ENCODE measurements around the gene RNF208. TPM values are rescaled to one million over a fixed set of nuclear protein-coding genes. Genes with fewer than 3 reads are reported as not detected.
"Not testable (repeated sequence)": the region's sequence is repeated elsewhere in the genome, so short reads cannot be mapped to it uniquely, and the experiment has no call there.

Gene RNF208
- total RNA-seq, 4 donors from 2014 or later = 3.7 to 10.2 (median 5.5) TPM

DNA sequence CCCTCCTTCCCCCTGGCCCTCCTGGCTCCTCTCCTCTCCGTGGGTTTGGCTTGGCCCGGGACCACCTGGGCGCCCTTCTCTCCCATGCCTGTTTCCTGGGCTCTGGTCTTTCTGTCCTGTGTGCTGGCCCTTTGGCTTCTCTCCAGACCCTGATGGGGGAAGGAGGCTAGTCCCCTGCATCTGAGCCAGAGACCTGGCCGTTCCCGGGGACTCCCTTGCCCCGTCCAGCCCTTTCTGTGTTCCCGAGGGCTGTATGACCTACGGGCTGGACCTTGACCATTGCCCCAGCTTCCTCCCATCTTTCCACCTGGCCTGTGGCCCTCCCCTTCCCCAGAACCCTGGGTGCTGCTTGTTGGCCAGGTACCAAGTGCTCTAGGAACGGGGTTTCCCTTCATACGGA, 41.5 kb upstream of the RNF208 start:
- intact Hi-C loops (cut with DNase I; ENCODE audit: low total_unique reads) = no loop called here
- TF ChIP-seq POLR2A (IDR thresholded peaks at IDR 0.05) = no peak
- TF ChIP-seq, protein P1, sequence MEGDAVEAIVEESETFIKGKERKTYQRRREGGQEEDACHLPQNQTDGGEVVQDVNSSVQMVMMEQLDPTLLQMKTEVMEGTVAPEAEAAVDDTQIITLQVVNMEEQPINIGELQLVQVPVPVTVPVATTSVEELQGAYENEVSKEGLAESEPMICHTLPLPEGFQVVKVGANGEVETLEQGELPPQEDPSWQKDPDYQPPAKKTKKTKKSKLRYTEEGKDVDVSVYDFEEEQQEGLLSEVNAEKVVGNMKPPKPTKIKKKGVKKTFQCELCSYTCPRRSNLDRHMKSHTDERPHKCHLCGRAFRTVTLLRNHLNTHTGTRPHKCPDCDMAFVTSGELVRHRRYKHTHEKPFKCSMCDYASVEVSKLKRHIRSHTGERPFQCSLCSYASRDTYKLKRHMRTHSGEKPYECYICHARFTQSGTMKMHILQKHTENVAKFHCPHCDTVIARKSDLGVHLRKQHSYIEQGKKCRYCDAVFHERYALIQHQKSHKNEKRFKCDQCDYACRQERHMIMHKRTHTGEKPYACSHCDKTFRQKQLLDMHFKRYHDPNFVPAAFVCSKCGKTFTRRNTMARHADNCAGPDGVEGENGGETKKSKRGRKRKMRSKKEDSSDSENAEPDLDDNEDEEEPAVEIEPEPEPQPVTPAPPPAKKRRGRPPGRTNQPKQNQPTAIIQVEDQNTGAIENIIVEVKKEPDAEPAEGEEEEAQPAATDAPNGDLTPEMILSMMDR (IDR thresholded peaks at IDR 0.05) = no peak
- H3K4me3 ChIP-seq (ENCODE audit: low read depth, poor library complexity, severe bottlenecking) = no peak overlapping the region
- no peak for DNase-seq (ENCODE audit: low spot score in 2 of 2)
- 82 to 86% methylated on average over 10 of the region's 10 CpGs for WGBS, 2 donors

DNA sequence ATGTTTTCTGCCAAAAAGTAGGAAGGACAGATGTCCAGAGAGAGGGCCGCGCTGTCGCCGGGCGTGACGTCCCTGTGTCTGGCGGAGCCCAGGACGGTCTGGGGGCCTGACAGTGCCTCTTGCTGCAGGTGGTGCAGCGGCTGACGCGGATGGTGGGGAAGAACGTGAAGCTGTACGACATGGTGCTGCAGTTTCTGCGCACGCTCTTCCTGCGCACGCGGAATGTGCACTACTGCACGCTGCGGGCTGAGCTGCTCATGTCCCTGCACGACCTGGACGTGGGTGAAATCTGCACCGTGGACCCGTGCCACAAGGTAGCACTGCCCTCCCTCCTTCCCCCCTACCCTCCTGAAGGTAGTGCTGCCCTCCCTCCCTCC, 40.9 kb upstream of the RNF208 start:
- WGBS, 2 donors = 86 to 90% methylated on average over 24 of the region's 24 CpGs
- intact Hi-C loops (cut with DNase I; ENCODE audit: low total_unique reads) = no loop called here
- TF ChIP-seq POLR2A (IDR thresholded peaks at IDR 0.05) = no peak
- TF ChIP-seq, protein P1 (IDR thresholded peaks at IDR 0.05) = no peak
- no peak overlapping the region for H3K4me3 ChIP-seq (ENCODE audit: low read depth, poor library complexity, severe bottlenecking)
- DNase-seq (ENCODE audit: low spot score in 2 of 2) = no peak

DNA sequence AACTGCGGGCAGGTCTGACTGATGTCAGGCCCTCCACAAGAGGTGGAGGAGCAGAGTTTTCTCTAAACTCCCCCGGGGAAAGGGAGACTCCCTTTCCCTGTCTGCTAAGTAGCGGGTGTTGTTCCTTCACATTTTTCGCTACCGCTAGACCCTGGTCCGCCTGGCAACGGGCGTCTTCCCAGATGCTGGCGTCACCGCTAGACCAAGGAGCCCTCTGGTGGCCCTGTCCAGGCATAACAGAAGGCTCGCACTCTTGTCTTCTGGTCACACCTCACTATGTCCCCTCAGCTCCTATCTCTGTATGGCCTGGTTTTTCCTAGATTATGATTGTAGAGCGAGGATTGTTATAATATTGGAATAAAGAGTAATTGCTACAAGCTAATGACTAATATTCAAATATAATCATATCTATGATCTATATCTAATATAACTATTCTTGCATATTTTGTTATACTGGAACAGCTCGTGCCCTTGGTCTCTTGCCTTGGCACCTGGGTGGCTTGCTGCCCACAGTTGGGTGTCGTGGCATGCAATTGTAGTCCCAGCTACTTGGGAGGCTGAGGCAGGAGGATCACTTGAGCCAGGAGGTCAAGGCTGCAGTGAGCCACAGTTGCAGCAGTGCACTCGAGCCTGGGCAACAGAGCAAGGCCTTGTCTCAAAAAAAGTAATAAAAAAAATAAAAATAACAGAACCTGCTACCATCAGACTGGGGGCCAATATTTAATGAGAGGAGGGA, 40.3 kb upstream of the RNF208 start:
- WGBS, 2 donors = 46 to 55% methylated on average over 7 to 10 of the region's 15 CpGs
- intact Hi-C loops (cut with DNase I; ENCODE audit: low total_unique reads); H3K4me3 ChIP-seq (ENCODE audit: low read depth, poor library complexity, severe bottlenecking); DNase-seq (ENCODE audit: low spot score in 2 of 2): not testable (repeated sequence)

DNA sequence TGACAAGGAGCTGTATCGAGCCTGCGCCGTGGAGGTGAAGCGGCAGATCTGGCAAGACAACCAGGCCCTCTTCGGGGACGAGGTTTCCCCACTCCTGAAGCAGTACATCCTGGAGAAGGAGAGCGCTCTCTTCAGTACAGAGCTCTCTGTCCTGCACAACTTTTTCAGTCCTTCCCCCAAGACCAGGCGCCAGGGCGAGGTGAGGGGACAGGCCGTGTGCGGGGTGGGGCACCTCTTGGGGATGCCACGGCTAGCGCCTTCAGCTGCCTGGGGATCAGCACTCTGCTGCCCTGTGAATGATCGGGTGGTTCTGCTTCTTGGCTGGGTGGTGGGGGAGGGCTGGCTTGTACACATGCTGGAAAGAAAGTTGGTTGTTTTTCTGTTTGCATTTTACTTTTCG, 34.8 kb upstream of the RNF208 start:
- DNase-seq (ENCODE audit: low spot score in 2 of 2) = no peak
- intact Hi-C loops (cut with DNase I; ENCODE audit: low total_unique reads) = no loop called here
- WGBS, 2 donors = 86 to 88% methylated on average over 15 of the region's 15 CpGs
- H3K4me3 ChIP-seq (ENCODE audit: low read depth, poor library complexity, severe bottlenecking) = no peak overlapping the region
- TF ChIP-seq POLR2A (IDR thresholded peaks at IDR 0.05) = no peak
- TF ChIP-seq, protein P1 (IDR thresholded peaks at IDR 0.05) = no peak

DNA sequence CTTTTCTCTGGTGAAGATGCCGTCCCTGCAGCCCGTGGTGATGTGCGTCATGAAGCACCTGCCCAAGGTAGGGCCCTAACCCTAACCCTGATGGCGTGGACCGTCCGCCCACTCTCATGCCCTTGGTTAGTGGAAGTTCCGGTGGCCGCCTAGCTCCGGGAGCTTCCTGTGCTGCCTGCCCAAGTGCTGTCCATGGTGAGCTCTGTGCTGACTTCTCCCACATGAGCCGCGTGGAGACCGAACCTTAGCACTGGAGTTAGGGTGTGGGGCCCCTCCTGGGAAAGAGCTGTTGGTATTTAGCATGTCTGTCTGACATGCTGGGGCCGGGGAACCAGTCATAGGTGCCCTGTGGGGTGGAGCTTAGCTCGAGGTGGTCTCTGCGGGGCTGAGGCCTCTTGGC, 34.3 kb upstream of the RNF208 start:
- intact Hi-C loops (cut with DNase I; ENCODE audit: low total_unique reads) = no loop called here
- no peak for DNase-seq (ENCODE audit: low spot score in 2 of 2)
- TF ChIP-seq POLR2A (IDR thresholded peaks at IDR 0.05) = no peak
- TF ChIP-seq, protein P1 (IDR thresholded peaks at IDR 0.05) = no peak
- no peak overlapping the region for H3K4me3 ChIP-seq (ENCODE audit: low read depth, poor library complexity, severe bottlenecking)
- 80 to 81% methylated on average over 15 of the region's 15 CpGs for WGBS, 2 donors

DNA sequence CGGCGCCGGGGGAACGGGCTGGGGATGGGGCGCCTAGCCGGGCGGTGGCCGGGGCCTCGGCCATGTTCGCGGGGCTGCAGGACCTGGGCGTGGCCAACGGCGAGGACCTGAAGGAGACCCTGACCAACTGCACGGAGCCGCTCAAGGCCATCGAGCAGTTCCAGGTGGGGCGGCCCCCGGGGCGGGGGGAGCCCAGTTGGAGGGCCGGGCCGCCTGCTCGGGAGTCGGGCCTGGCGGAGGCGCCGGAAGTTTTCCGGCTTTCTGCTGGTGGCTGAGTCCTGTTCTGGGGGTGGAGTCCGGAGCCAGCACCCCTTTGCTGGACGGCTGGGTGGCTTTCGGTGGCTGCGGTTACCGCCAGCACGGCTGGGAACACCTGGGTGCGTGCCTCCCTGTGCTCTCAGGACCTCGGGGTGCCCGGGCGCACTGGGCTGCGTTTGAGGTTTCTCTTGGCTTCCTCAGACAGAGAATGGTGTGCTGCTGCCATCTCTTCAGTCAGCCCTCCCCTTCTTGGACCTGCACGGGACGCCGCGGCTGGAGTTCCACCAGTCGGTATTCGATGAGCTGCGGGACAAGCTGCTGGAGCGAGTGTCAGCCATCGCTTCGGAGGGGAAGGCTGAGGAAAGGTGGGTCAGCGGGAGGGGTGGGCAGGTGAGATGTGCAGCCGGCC, 33.5 kb upstream of the RNF208 start:
- H3K4me3 ChIP-seq (ENCODE audit: low read depth, poor library complexity, severe bottlenecking) = peak overlapping the region; percentile 83
- intact Hi-C loops (cut with DNase I; ENCODE audit: low total_unique reads) = no loop called here
- TF ChIP-seq, protein P1 (IDR thresholded peaks at IDR 0.05) = no peak
- no peak for TF ChIP-seq POLR2A (IDR thresholded peaks at IDR 0.05)
- no peak for DNase-seq (ENCODE audit: low spot score in 2 of 2)
- WGBS, 2 donors = 2% methylated on average over 16 to 26 of the region's 51 CpGs
